IMR-90 (cell line): ENCODE results near the gene ADAMTS20. TPM values are rescaled to one million over a fixed set of nuclear protein-coding genes. Genes with fewer than 3 reads are reported as not detected.

Experiments
- ATAC-seq: fragments of 200-7000 bp; cut with Tn5 transposase; 2 replicates; pipeline ENCODE4 v1.9.1; 2020; ENCODE audit warnings: low read depth, mild to moderate bottlenecking, moderate library complexity
- BruUV-seq: library from RNA; stranded (reverse); fragments of 400-500 nt; replicated peaks from 2 replicates; lab custom pipeline; 2021; lab: Mats Ljungman, UMichigan
- CTCF ChIA-PET: fragments of 300-600 bp; formaldehyde crosslinking; extraction: SDS; loops from one replicate; lab custom pipeline; 2021; ENCODE audit warnings: antibody characterized with exemption; lab: Yijun Ruan, JAX
- POLR2A ChIA-PET: fragments of 300-600 bp; sonication (Branson Sonifier 250); formaldehyde crosslinking; loops from one replicate; lab custom pipeline; 2022; ENCODE audit warnings: antibody characterized with exemption; ENCODE audit not compliant: unreplicated experiment; lab: Charles Lee
- DNase-seq: peaks from one replicate; pipeline ENCODE4 v3.0.0; 2013
- H2AFZ ChIP-seq: replicated peaks from 2 replicates; pipeline ENCODE3; 2013; ENCODE audit warnings: low read length, mild to moderate bottlenecking; ENCODE audit not compliant: poor library complexity
- H2AK5ac ChIP-seq: 2 replicates; pipeline ENCODE4 v1.6.1; 2013; ENCODE audit warnings: low read depth, low read length, inconsistent platforms
- H2AK9ac ChIP-seq: replicated peaks from 2 replicates; pipeline ENCODE3; 2013; ENCODE audit warnings: mild to moderate bottlenecking, low read depth, low read length, moderate library complexity; ENCODE audit not compliant: poor library complexity
- H2BK120ac ChIP-seq: 2 replicates; pipeline ENCODE4 v1.6.1; 2013; ENCODE audit warnings: low read depth, low read length, inconsistent platforms
- H2BK15ac ChIP-seq: 3 replicates; pipeline ENCODE4 v1.6.1; 2013; ENCODE audit warnings: low read depth, low read length, inconsistent platforms
- H2BK20ac ChIP-seq: 2 replicates; pipeline ENCODE4 v1.6.1; 2013; ENCODE audit warnings: low read depth, mild to moderate bottlenecking, inconsistent platforms, low read length, moderate library complexity
- H2BK5ac ChIP-seq: 2 replicates; pipeline ENCODE4 v1.6.1; 2013; ENCODE audit warnings: mild to moderate bottlenecking, low read depth, low read length, inconsistent platforms; ENCODE audit not compliant: poor library complexity, severe bottlenecking
- H3K14ac ChIP-seq: replicated peaks from 2 replicates; pipeline ENCODE4 v1.6.1; 2013; ENCODE audit warnings: low read depth, low read length, inconsistent platforms
- H3K18ac ChIP-seq: 2 replicates; pipeline ENCODE4 v1.6.1; 2013; ENCODE audit warnings: low read depth, low read length, control low read depth
- H3K23ac ChIP-seq: 2 replicates; pipeline ENCODE4 v1.6.1; 2013; ENCODE audit warnings: low read depth, low read length, inconsistent platforms
- H3K27ac ChIP-seq: 2 replicates; pipeline ENCODE4 v1.5.1; 2013; ENCODE audit warnings: mild to moderate bottlenecking, control low read depth, low read length; ENCODE audit not compliant: insufficient read depth
- H3K27me3 ChIP-seq: 2 replicates; pipeline ENCODE4 v1.6.1; 2013; ENCODE audit warnings: low read length; ENCODE audit not compliant: control insufficient read depth, insufficient read depth
- H3K36me3 ChIP-seq: 2 replicates; pipeline ENCODE4 v1.6.1; 2013; ENCODE audit warnings: low read length, mixed read lengths; ENCODE audit not compliant: control insufficient read depth, insufficient read depth
- H3K4ac ChIP-seq: 2 replicates; pipeline ENCODE4 v1.6.1; 2013; ENCODE audit warnings: low read depth, low read length, inconsistent platforms
- H3K4me1 ChIP-seq: 2 replicates; pipeline ENCODE4 v1.6.1; 2013; ENCODE audit warnings: low read length, mixed read lengths; ENCODE audit not compliant: control insufficient read depth, insufficient read depth
- H3K4me2 ChIP-seq: 2 replicates; pipeline ENCODE4 v1.6.1; 2013; ENCODE audit warnings: low read depth, mild to moderate bottlenecking, control low read depth, low read length, moderate library complexity
- H3K4me3 ChIP-seq: 2 replicates; pipeline ENCODE4 v1.5.1; 2013; ENCODE audit warnings: low read depth, mild to moderate bottlenecking, control low read depth, low read length, moderate library complexity; ENCODE audit not compliant: insufficient read depth
- H3K56ac ChIP-seq: 2 replicates; pipeline ENCODE4 v1.6.1; 2013; ENCODE audit warnings: low read length, inconsistent platforms; ENCODE audit not compliant: insufficient read depth; ENCODE audit errors: extremely low read depth
- H3K79me1 ChIP-seq, 2 experiments: 2 replicates each; pipeline ENCODE4 v1.6.1; 2013; ENCODE audit warnings: low read length in 2 of 2, inconsistent platforms in 1 of 2, low read depth in 1 of 2
- H3K9ac ChIP-seq: 2 replicates; pipeline ENCODE4 v1.6.1; 2013; ENCODE audit warnings: low read depth, low read length, control low read depth
- H3K9me1 ChIP-seq: 2 replicates; pipeline ENCODE4 v1.6.1; 2013; ENCODE audit warnings: low read length, inconsistent platforms; ENCODE audit not compliant: insufficient read depth
- H3K9me3 ChIP-seq: 2 replicates; pipeline ENCODE4 v1.6.1; 2013; ENCODE audit warnings: low read length; ENCODE audit not compliant: control insufficient read depth, insufficient read depth
- H4K20me1 ChIP-seq: 2 replicates; pipeline ENCODE4 v1.6.1; 2013; ENCODE audit warnings: low read length, inconsistent platforms; ENCODE audit not compliant: insufficient read depth
- H4K5ac ChIP-seq: 2 replicates; pipeline ENCODE4 v1.6.1; 2013; ENCODE audit warnings: mild to moderate bottlenecking, low read depth, low read length, control low read depth
- H4K8ac ChIP-seq, 2 experiments: 2 replicates each; pipeline ENCODE4 v1.6.1; 2013; ENCODE audit warnings: low read depth in 2 of 2, low read length in 2 of 2, control low read depth in 1 of 2, inconsistent platforms in 1 of 2
- H4K91ac ChIP-seq: 2 replicates; pipeline ENCODE4 v1.6.1; 2013; ENCODE audit warnings: low read depth, low read length, inconsistent platforms; ENCODE audit not compliant: insufficient read depth
- BHLHE40 ChIP-seq: fragments of 150-350 bp; IDR thresholded peaks from 2 replicates; pipeline ENCODE4 v1.6.1; 2016; ENCODE audit warnings: mild to moderate bottlenecking, low read depth, low read length
- CHD1 ChIP-seq: IDR thresholded peaks from 2 replicates; pipeline ENCODE4 v1.6.1; 2012; ENCODE audit warnings: low read depth, low read length, improper control_type of control experiment
- MAZ ChIP-seq: IDR thresholded peaks from 2 replicates; pipeline ENCODE4 v1.6.1; 2012; ENCODE audit warnings: low read depth, mild to moderate bottlenecking, low read length, improper control_type of control experiment, moderate library complexity, borderline replicate concordance
- RAD21 ChIP-seq: IDR thresholded peaks from 2 replicates; pipeline ENCODE4 v1.6.1; 2012; ENCODE audit warnings: low read length, improper control_type of control experiment
- dilution Hi-C: fragments of 300-500 bp; cut with HindIII; formaldehyde crosslinking; loops from one replicate; pipeline ENCODE4 v1.14.3; 2018; ENCODE audit warnings: low sequenced_read_pairs; ENCODE audit not compliant: unreplicated experiment
- in situ Hi-C: fragments of 300-500 bp; cut with MboI; formaldehyde crosslinking; loops from 3 replicates; pipeline ENCODE4 v1.14.3; 2019; ENCODE audit warnings: low sequenced_read_pairs, inconsistent platforms, mixed read lengths
- intact Hi-C: fragments of 100-400 bp; cut with micrococcal nuclease; formaldehyde crosslinking; loops from 2 replicates; pipeline ENCODE4 v1.10.0; 2022
- polyA plus RNA-seq, 3 experiments: library from polyadenylated mRNA; depleted of rRNA; stranded (reverse); fragments of >200 nt; gene quantifications; 2 replicates each; pipeline ENCODE4 v1.2.3, GENCODE V29; 2012; ENCODE audit warnings: low replicate concordance in 1 of 3
- total RNA-seq: library from RNA; depleted of rRNA; stranded (reverse); fragments of >200 nt; gene quantifications from 2 replicates; pipeline ENCODE4 v1.2.3, GENCODE V29; 2012
- TF ChIP-seq, protein P1 (sequence below): fragments of 150-350 bp; IDR thresholded peaks from 2 replicates; pipeline ENCODE4 v1.6.1; 2016; ENCODE audit warnings: low read depth, mild to moderate bottlenecking, low read length, moderate library complexity, borderline replicate concordance

The ADAMTS20 gene
- total and polyA plus RNA-seq, 2 of the 4 experiments (the other 2 are of a cell fraction) = not detected

- no peaks in the 10 kb centered on the region for H3K4me1 ChIP-seq
- no peak overlapping the region for H2AFZ ChIP-seq
- no peak overlapping the region for H2AK9ac ChIP-seq
- no peak overlapping the region for H2AK5ac ChIP-seq
- H3K79me1 ChIP-seq = no peaks in the 10 kb centered on the region
- intact Hi-C loops = no loop called here
- H3K23ac ChIP-seq = no peak overlapping the region
- H3K27me3 ChIP-seq = peaks cover 15% of the 10 kb centered on the region
- dilution Hi-C loops = no loop called here
- DNase-seq = no peak
- H3K18ac ChIP-seq = no peak overlapping the region
- H2BK20ac ChIP-seq = no peak overlapping the region
- no peak overlapping the region for H4K5ac ChIP-seq
- in situ Hi-C loops = no loop called here
- TF ChIP-seq MAZ = no peak
- TF ChIP-seq, protein P1, sequence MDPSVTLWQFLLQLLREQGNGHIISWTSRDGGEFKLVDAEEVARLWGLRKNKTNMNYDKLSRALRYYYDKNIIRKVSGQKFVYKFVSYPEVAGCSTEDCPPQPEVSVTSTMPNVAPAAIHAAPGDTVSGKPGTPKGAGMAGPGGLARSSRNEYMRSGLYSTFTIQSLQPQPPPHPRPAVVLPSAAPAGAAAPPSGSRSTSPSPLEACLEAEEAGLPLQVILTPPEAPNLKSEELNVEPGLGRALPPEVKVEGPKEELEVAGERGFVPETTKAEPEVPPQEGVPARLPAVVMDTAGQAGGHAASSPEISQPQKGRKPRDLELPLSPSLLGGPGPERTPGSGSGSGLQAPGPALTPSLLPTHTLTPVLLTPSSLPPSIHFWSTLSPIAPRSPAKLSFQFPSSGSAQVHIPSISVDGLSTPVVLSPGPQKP = no peak
- TF ChIP-seq CHD1 = no peak
- no peak for TF ChIP-seq RAD21
- TF ChIP-seq BHLHE40 = no peak
- no peak overlapping the region for H4K8ac ChIP-seq
- POLR2A ChIA-PET = no interaction called here
- no peak overlapping the region for H2BK5ac ChIP-seq
- H3K14ac ChIP-seq = no peak overlapping the region
- CTCF ChIA-PET = no interaction called here
- no peak overlapping the region for H2BK120ac ChIP-seq
- no peak overlapping the region for H2BK15ac ChIP-seq
- H3K56ac ChIP-seq = no peak overlapping the region
- H3K4me2 ChIP-seq = no peak overlapping the region
- H3K36me3 ChIP-seq = no peaks in the 10 kb centered on the region
- no peaks in the 10 kb centered on the region for H4K20me1 ChIP-seq
- H3K4me3 ChIP-seq = no peak overlapping the region
- no peak overlapping the region for H3K27ac ChIP-seq
- H3K9me1 ChIP-seq = no peaks in the 10 kb centered on the region
- no peak for ATAC-seq
- H4K91ac ChIP-seq = no peak overlapping the region
- no peak overlapping the region for H3K9ac ChIP-seq
- H3K4ac ChIP-seq = no peak overlapping the region
- 0 out of 2 replicates have a peak, but pooled peaks cover 2% of the 10 kb centered on the region for H3K9me3 ChIP-seq
- BruUV-seq = no TSS peak
Measured at GRCh38 chr12:43556057-43556456, 4.1 kb upstream of the ADAMTS20 start.
